Measurements from ENCODE around the gene EID1. TPM values are rescaled to one million over a fixed set of nuclear protein-coding genes. Genes with fewer than 3 reads are reported as not detected.
A peak's percentile ranks its signal among the peaks of the same experiment; 100 is the strongest.

EID1 gene
- total RNA-seq, 2 experiments from 2014 or later: 104 to 111 TPM

DNA sequence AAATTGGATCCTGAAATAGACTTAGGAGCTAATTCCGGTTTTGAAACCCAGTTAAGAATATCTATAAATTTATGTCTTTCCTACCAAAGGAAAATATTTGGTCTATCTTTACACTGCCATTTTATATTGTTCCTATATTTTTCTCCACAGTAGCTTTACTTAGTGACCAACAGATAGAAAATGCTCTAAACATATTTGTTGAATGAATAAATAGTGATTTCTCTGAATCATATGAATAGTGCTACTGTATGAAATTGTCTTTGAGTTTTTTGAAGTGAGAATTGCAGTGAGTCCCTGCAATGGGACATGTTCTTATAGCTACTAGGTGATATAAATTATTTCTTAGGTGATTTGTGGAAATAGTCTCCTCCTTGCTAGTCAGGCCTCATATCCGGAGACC, 18.5 kb upstream of the EID1 start:
- TF ChIP-seq EZH2phosphoT487 (IDR thresholded peaks at IDR 0.05; ENCODE audit: borderline replicate concordance, low read depth, low read length): no peak
- TF ChIP-seq, protein P1, sequence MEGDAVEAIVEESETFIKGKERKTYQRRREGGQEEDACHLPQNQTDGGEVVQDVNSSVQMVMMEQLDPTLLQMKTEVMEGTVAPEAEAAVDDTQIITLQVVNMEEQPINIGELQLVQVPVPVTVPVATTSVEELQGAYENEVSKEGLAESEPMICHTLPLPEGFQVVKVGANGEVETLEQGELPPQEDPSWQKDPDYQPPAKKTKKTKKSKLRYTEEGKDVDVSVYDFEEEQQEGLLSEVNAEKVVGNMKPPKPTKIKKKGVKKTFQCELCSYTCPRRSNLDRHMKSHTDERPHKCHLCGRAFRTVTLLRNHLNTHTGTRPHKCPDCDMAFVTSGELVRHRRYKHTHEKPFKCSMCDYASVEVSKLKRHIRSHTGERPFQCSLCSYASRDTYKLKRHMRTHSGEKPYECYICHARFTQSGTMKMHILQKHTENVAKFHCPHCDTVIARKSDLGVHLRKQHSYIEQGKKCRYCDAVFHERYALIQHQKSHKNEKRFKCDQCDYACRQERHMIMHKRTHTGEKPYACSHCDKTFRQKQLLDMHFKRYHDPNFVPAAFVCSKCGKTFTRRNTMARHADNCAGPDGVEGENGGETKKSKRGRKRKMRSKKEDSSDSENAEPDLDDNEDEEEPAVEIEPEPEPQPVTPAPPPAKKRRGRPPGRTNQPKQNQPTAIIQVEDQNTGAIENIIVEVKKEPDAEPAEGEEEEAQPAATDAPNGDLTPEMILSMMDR (conservative IDR thresholded peaks at IDR 0.05; ENCODE audit: low read length): no peak
- intact Hi-C loops (cut with micrococcal nuclease; ENCODE audit: unreplicated experiment): no loop called here

DNA sequence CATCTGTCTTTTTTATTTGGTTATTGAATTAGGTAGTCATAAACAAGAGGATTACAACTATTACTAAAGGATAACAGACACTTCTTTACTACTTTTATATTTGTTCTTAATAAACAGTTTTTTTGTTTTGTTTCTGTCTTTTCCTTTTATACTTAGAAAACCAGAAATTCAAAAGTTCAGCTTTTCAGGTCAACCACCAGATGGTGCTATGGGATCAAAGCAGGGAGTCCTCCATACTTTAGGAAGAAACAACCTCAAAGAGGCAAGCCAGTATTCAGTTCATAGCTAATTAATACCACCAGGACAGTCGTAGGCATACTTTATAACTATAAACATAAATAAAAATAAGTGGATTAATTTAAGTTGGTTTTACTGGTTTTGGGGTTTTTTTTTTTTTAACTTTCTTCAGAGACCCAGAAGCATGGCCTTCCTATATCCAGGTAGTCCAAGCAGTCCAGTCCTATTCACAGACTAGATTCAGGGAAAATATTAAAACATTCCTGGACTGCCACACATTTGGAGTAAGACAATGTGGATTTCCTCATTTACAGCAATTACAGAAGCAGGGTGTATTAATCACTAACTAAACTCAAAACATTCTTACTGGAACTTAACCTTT, 16.0 kb upstream of the EID1 start:
- peak; percentile 77 for DNase-seq (ENCODE audit: low spot score)
- POLR2A ChIA-PET: interaction anchor here (0.6 to 0.8 kb wide), 2 partner anchors 290 to 565 kb away, joined by 3 read pairs; no protein-coding TSS in a partner anchor
- no peak overlapping the region for H3K4me2 ChIP-seq (ENCODE audit: low read length)
- no peaks in the 10 kb centered on the region for H4K20me1 ChIP-seq (ENCODE audit: insufficient read depth, low read length)
- TF ChIP-seq, protein P1 (conservative IDR thresholded peaks at IDR 0.05; ENCODE audit: low read length): peak; percentile 99
- no peak for TF ChIP-seq EZH2phosphoT487 (IDR thresholded peaks at IDR 0.05; ENCODE audit: borderline replicate concordance, low read depth, low read length)
- no peaks in the 10 kb centered on the region for H3K36me3 ChIP-seq (ENCODE audit: insufficient read depth, low read length)
- no peaks in the 10 kb centered on the region for H3K79me2 ChIP-seq (ENCODE audit: insufficient read depth, low read depth, low read length)
- CTCF ChIA-PET (ENCODE audit: unreplicated experiment): no interaction called here
- intact Hi-C loops (cut with micrococcal nuclease; ENCODE audit: unreplicated experiment): loop anchor here (1.0 to 10.0 kb wide), 4 partner anchors 285 to 1283 kb away; no protein-coding TSS in a partner anchor
- H2AFZ ChIP-seq (ENCODE audit: low read length): peak overlapping the region; percentile 34; the same call in 1 of the 2 replicates
- no peak overlapping the region for H3K27ac ChIP-seq (ENCODE audit: low read depth, low read length, poor library complexity, severe bottlenecking)
- no peak overlapping the region for H3K4me3 ChIP-seq (ENCODE audit: low read depth, low read length, poor library complexity, severe bottlenecking)
- no peaks in the 10 kb centered on the region for H3K9me2 ChIP-seq (ENCODE audit: insufficient read depth, low read length)
- no peaks in the 10 kb centered on the region for H3K4me1 ChIP-seq (ENCODE audit: insufficient read depth, low read length, poor library complexity, severe bottlenecking)
- no TSS peak for BruUV-seq (replicated peaks)
- H3K9me3 ChIP-seq (ENCODE audit: low read length): no peaks in the 10 kb centered on the region

More for the DNA sequence above, 18.5 kb upstream of the EID1 start:
- DNase-seq (ENCODE audit: low spot score): no peak
- Histone ChIP-seq H3K4me1 (ENCODE audit: insufficient read depth, low read length, poor library complexity, severe bottlenecking) (no peaks in the 10 kb centered on the region), H4K20me1 (ENCODE audit: insufficient read depth, low read length) (no peaks in the 10 kb centered on the region), H2AFZ (ENCODE audit: low read length) (no peak overlapping the region), H3K36me3 (ENCODE audit: insufficient read depth, low read length) (no peaks in the 10 kb centered on the region), H3K9me3 (ENCODE audit: low read length) (no peaks in the 10 kb centered on the region), H3K27ac (ENCODE audit: low read depth, low read length, poor library complexity, severe bottlenecking) (no peak overlapping the region), H3K9me2 (ENCODE audit: insufficient read depth, low read length) (no peaks in the 10 kb centered on the region), H3K4me2 (ENCODE audit: low read length) (no peak overlapping the region), H3K79me2 (ENCODE audit: insufficient read depth, low read depth, low read length) (no peaks in the 10 kb centered on the region), H3K4me3 (ENCODE audit: low read depth, low read length, poor library complexity, severe bottlenecking) (no peak overlapping the region)
- ChIA-PET CTCF (ENCODE audit: unreplicated experiment) (no interaction called here), POLR2A (interaction anchor here (1.0 kb wide), 1 partner anchor 12 kb away, joined by 3 read pairs; no protein-coding TSS in a partner anchor)
- no TSS peak for BruUV-seq (replicated peaks)

DNA sequence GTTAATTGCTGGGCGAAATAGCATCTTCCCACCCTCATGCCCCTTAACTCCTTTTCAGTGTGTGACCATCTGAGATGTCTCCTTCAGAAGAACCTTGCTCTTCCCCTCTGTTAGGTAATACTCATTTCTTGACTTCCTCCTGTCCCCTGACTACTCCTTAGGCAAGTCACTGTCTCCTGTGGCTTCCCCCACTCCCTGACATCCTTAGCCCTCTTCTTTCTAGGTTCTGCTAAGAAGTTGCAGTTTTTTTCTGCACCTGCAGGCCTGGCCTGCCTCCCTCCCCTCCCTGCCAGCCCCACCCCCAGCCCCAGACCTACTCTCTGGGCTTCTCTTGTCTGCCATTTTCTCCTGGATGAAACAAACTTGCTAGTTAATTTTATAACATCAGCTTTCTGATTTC, 15.2 kb upstream of the EID1 start:
- POLR2A ChIA-PET: no interaction called here
- Histone ChIP-seq H3K4me1 (ENCODE audit: insufficient read depth, low read length, poor library complexity, severe bottlenecking) (no peaks in the 10 kb centered on the region), H3K79me2 (ENCODE audit: insufficient read depth, low read depth, low read length) (no peaks in the 10 kb centered on the region), H3K9me2 (ENCODE audit: insufficient read depth, low read length) (no peaks in the 10 kb centered on the region), H3K9me3 (ENCODE audit: low read length) (no peaks in the 10 kb centered on the region), H2AFZ (ENCODE audit: low read length) (peak overlapping the region; percentile 34), H3K36me3 (ENCODE audit: insufficient read depth, low read length) (no peaks in the 10 kb centered on the region), H3K4me2 (ENCODE audit: low read length) (no peak overlapping the region), H4K20me1 (ENCODE audit: insufficient read depth, low read length) (no peaks in the 10 kb centered on the region), H3K4me3 (ENCODE audit: low read depth, low read length, poor library complexity, severe bottlenecking) (no peak overlapping the region), H3K27ac (ENCODE audit: low read depth, low read length, poor library complexity, severe bottlenecking) (no peak overlapping the region)
- CTCF ChIA-PET (ENCODE audit: unreplicated experiment): interaction anchor here (0.7 kb wide), 1 partner anchor 15 kb away, joined by 3 read pairs; the partner anchor contains the start of gene EID1
- TF ChIP-seq EZH2phosphoT487 (IDR thresholded peaks at IDR 0.05; ENCODE audit: borderline replicate concordance, low read depth, low read length): no peak
- BruUV-seq (replicated peaks): no TSS peak
- intact Hi-C loops (cut with micrococcal nuclease; ENCODE audit: unreplicated experiment): loop anchor here (10.0 kb wide), 1 partner anchor 1282 kb away; no protein-coding TSS in a partner anchor
- DNase-seq (ENCODE audit: low spot score): no peak
